ENCODE data around the gene DEAF1.
"Not testable (repeated sequence)": the region's sequence is repeated elsewhere in the genome, so short reads cannot be mapped to it uniquely, and the experiment has no call there.

DEAF1 gene

DNA sequence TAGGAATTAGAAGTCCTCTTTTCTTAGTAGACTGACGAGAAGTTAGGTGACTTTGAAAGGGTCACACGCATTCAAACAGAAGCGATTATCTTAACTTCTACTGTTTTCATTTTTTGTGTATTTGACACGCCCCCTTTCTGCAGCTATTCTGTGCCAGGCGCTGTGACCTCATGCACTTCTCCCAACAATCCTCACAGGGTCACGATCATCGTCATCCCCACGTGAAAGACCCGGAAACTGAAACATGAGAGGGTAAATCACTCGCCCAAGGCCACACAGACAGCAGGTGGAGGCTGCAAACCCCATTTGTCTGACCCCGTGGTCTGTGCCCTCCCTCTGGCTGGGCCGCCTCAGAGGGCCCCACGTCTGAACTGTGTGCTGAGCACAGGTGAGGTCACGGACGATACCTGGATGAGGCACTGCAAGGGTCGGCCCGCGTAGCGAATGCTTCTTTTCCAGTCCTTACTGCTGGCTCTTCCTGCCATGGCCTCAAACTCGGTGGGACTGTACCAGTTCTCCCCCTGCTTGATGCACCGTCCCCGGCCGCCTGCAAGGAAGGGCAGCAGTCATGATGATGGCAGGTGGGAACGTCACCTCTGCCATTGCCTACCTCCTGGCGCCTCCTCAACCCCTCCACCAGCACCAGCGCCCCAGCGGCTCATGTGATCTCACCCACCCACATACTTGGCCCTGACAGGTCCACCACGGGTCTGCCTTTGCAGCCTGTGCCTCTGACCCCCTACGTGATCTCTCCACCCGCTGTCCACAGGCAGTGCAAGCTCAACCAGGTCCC, 8.4 kb downstream of the DEAF1 start:
- no peak for DNase-seq

DNA sequence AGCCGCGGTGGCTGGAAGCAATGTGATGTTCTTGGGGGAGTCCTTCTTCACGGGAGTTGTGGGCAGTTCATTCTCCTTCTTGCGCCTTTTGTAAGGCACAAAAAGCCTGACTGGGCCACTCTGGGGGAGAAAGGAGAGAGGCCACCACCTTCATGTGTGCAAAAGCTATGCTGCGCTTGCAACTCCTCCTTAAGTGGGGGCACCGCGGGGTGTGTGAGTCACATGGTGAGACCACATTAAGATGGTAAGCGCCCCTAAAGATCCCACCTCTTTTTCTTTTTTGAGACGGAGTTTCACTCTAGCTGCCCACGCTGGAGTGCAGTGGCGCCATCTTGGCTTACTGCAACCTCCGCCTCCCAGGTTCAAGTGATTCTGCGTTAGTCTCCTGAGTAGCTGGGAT, 14.1 kb downstream of the DEAF1 start:
- DNase-seq = peak in 5 of 56 donors; percentile 19 to 52 (median 30)

DNA sequence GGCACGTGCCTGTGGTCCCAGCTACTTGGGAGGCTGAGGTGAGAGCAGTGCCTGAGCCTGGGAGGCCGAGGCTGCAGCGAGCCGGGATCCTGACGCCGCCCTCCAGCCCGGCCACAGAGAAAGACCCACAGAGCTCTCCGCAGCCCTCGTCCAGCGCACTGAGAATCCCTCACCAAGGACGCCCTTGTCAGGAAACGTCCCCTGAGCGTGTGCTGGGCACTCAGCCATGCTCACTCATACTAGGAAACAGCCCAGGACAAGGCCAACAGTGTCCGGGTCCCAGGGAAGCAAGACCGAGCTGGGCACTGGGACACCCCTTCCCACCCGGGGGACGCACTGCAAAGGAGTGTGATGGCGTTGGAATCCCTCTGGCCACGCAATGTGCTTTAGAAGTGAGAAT, 14.5 kb downstream of the DEAF1 start:
- peak in 3 of 56 donors; percentile 13 to 35 (median 33) for DNase-seq

DNA sequence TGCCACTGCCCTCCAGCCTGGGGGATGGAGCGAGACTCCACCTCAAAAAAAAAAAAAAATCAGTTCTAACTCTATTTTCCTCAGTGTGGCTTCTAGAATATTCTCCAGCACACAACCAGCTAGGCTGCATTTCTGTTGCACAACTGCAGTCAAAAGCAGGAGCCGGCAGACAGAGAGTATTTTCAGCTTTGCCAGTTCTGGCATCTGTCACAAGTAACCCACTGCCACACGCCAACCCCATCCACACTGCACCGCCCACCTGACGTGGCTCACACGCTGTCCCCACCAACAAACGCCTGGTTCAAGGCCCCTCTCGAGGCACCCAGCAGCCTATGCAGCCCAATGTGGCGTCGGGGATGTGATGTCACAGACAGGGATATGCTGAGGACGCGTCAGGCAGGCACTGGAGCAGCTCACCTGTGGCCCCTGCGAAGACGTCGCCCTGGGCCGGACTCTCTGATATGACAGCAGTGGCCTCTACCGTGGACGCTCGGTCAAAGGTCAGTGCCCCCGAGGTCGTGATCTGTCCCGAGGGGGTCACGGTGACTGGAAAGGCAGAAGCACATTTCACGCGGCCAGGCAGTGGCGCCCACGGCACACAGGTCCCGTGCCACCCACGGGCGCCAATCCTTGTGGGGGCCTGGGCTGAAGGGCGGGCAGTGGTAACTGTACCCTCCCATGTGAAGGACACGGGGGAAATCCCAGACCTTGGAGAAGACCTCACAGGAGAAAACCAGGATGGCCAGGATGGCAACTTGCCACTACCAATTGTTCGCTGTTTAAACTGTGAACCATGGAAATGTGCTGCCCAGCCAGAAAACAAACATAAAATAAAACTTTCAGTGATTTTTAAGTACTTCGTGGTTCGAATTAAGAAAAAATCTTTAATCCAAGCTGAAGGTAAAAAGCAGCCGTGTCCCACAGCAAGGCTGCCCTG, 15.5 kb downstream of the DEAF1 start:
- DNase-seq = no peak

DNA sequence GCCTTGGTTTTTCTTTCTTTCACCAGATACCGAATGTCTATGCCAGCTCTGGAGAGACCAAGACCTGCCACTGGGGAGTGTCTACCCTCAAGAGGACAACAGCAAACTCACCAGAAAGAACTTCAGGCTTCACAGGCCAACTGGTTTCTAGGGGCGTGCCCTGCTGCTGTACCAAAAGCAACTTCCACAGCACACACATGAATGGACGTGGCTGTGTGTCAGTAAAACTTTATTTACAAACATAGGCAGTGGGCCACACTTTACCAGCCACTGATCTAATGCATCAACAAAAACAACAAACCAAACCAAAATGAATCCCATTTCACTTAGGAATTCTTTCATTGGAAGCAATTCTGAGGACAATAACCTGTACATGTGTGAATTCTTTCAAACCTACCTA, 16.7 kb downstream of the DEAF1 start:
- no peak for DNase-seq

DNA sequence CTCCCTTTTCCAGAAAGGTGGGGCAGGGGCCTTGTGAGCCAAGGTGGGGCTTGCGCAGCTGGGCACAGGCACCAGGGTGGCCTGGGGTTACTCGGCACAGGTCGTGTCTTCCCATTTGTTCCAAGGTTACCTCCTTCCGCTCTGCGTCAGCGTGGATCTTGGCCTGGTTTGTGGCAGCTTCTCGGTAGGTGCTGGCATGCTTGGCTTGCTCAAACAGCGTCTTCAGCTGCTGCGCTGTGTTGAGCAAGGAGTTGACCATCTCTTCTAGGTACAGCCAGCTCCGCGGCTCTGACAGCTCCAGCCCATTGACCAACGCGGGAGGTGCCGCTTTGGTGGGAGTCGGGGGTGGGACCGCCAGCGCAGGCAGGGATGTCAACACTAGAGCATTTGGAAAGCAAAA, 20.6 kb downstream of the DEAF1 start:
- no peak for DNase-seq

DNA sequence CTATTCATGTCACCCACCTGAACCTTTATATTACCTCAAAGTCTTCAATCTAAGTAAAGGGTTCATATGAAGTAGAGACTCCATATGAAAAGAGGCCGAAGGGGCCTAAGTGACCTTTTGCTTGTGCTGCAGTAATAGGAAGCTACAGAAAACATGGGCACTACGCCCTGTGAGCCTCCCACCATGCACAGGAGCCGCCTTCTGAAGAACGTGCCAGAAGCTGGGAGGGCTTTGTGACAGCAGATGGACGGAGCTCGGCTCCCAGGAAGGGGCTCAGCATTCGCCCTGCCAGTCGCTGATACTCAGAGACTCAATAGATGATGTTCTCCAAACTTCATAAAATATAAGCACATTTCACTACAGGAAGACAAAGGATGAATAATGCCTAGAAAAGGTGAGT, 21.2 kb downstream of the DEAF1 start:
- no peak for DNase-seq

DNA sequence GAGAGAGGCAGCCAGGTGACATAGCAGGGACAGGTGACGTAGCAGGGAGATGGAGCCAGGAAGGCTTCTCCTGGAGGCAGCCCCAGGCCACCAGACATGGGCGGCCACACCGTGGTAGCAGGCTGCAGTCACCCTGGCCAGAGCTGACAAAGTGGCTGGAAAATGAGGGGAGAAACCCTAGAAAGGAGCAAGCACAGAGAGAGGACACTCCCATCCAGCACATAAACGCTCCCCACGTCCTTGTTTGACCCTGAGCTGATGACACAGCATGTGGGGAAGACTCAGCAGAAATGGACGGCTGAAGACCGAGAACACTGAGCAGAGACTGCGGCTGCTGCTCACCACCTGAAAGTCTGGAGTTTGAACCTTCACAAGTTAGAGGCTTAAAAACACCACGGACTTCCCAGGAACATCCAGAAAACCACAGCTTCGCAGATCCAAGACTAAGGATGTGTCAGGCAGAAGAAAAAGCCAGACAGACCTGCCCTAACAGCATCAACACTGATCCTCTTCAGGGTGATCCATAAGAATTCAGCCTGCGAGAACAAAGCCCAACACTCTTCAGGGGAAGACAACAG, 29.2 kb downstream of the DEAF1 start:
- no peak for DNase-seq

DNA sequence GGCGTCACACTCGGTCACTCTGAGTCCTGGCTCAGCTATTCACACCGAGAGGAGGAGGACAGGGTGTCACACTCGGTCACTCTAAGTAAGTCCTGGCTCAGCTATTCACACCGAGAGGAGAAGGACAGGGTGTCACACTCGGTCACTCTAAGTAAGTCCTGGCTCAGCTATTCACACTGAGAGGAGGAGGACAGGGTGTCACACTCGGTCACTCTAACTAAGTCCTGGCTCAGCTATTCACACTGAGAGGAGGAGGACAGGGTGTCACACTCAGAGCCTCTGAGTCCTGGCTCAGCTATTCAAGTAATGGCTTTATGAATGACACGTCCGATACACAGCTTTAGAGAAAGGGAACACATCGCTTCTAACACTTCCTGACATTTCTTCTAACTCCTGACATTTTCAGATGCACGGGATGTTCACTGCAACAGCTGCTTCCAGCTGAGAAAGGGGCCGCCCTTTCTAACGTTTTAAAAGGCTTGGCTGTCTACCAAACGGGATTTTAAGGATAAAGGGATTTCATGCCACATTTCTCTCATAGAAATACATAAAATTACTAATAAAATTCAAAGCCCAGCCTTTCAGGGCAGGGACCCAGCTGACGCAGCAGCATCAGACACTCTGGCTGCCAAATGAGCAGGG, 29.8 kb downstream of the DEAF1 start:
- no peak for DNase-seq

DNA sequence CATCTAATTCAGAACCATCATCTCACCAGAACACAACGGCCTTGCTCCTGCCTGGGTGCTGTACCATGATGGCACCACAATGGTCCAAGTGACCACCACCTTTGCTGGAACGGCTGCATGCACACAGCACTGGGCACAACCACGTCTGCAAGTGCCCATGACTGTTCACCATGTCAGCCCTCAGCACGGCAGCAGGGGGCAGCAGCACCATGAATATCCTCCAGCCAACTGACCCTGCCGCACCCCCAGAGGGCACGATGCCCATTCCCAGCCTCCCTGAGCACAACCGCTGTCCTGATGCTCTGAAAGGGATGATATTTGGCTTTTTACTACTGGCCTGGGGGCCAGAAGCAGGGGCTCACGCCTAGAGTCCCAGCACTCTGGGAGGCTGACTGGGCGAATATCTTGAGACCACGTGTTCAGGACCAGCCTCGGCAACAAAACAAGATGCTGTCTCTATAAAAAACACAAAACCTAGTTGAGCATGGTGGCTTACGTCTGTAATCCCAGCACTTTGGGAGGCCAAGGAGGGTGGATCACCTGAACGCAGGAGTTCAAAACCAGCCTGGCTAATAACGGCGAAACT, 32.2 kb downstream of the DEAF1 start:
- peak in 45 of 56 donors; percentile 10 to 81 (median 44) for DNase-seq

DNA sequence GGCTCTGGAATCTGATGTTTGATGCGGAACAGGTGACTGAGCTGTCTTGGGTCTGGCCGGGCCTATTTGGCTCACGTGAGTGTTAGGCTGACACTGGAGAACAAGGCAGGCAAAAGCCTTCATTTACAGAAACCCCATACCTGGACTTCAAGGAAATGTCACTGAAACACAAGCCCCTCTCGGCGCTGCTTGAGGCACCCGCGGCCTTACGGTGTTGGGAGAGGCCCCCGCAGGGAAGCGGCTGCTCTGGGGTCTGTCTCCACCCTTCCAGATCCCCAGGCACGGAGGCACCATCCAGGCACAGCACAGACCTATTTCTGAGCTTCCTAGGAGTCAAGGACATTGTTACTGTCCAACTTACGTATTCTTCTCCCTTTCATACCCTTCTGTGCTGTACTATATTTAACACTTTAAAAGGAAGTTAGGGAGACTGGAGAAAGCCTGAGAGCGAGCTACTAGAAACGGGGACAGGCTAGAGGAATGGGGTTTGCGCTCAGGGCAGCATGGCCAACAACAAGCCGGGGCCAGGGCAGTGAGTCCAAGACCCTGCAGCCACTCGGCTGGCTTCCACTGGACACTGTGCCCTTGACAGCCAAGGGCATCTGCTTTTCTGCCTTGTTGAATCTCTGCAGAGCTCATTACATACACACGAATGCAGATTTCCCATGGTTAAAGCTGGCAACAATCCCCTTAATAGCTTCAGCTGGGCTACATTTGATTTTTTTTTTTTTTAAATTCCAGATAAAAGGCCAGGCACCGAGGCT, 34.2 kb downstream of the DEAF1 start:
- DNase-seq = no peak

DNA sequence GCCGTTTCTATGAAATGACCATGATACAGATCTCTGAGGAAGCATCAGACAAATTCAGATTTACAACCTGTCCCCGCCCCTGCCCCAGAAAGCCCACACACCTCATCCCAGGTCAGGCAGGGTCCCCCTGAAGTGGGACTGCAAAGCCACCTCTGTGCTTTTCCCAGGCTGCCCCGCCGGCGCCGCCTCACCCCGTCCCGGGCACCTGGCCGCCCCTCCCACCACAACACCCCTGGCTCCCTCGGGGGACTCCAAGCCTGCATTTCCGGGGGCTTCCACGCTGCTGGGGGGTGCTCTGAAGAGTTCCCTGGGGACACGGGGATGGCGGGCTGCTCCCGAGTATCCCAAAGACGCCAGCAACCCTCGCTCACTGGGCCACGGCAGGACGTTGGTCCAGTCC, 34.7 kb downstream of the DEAF1 start:
- no peak for DNase-seq

DNA sequence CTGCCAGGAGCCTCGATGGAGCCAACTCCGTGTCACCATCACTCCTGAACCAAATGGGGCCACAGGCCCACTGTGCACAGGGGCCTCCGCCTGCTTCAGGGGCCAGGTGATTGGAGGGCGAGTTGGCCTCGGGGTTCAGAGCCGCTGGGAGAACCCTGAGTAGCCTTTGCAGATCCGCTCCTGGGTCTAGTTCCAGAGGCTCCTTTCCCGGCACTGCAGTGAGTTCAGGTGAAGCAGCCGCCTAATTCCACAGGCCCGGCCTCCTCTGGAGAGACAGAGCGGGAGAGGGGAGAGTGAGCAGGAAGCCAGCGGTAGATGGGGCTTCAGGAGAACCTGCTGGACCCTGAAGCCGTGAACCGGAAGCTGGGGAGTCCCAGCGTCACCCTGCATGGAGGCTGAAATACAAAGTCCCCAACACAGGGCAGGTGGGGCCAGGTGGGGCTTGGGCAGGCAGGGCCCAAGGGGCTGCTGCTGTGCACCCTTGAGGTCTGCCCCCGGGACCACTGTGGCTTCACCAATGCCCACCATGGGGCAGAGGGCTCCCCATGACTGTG, 35.4 kb downstream of the DEAF1 start:
- DNase-seq = no peak

DNA sequence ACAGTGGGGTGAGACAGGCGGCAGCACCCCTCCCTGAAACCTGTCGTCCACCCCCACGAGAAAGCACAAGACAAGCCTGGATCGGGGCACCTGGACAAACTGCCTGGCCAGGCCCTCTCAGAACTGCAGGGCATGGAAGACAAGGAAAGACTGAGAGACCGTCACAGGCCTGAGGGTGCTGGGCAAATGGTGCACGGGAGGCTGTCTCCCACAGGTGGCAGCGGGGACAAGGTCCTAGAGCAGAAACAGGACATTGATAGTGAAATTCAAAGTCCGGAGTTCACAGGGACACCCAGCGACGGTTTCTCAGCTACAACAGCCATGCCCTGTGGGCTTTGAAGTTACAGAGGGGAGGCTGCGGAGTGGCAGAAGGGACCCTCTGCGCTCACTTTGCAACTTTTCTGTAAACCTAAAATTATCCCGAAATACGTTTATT, 37.3 kb downstream of the DEAF1 start:
- no peak for DNase-seq

DNA sequence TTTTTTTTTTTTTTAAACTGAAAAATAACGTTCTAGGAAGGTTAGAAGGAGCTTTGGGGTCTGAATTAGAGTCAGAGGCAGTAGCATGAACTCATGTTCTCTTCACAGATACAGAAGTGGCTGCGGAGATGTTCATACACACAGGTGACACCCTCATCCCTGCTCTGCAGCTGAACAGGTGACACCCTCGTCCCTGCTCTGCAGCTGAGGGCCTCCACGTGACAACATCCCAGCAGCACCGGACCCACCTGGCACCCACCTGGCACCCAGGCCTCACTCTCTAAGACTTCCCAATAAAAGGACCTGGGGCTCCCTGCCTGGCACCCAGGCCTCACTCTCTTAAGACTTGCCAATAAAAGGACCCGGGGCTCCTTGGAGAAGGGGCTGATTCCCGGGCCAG, 38.2 kb downstream of the DEAF1 start:
- no peak for DNase-seq

DNA sequence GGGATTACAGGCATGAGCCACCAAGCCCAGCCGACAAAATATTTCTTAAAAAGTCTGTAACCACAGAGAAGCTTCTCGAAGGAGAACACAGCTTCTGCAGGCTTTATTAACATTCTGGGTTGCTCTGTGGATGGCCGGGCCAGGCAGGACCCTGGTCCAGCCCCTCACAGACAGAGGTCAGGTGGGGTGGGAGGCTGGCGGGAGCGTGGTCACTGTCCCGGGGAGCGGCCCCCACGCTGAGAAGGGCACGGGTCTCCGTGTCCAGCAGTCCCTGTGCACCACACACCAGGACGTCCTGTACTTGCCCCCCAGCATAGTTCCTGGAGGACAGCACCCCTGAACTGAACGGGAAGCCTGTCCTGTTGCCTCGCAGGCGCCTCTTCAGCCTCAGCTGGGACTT, 38.6 kb downstream of the DEAF1 start:
- DNase-seq = no peak

DNA sequence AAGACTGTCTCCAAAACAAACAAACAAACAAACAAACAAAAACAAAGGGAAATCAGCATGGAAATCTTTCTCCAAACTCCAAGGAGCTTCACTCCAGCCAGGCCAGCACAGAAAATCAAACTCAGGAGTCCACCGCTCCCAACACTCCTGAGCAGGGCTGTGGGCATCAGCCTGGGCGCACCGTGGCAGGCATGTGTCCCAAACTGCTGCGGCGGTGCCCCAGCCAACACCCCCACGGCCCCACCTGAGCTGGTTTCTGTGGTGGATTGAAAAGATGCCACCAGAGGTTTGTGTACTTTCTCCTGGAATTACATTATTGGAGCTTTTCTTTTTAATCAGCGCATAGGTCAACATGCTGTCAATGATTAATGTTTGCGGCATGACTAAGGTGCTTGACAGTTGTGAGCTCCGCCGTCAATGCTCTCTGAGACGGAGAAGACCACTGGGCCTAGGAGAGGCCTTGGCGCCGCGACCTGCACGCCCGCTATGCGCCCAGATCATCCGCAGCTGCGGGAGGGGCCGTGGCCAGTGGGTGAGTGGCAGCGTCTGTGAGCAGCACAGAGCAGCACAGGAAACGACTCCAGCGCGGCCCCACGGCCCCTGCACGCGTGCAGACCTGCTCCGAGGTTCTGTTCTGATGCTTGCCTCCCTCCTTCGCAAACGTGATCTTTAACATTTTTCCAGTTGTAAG, 39.8 kb downstream of the DEAF1 start:
- no peak for DNase-seq

DNA sequence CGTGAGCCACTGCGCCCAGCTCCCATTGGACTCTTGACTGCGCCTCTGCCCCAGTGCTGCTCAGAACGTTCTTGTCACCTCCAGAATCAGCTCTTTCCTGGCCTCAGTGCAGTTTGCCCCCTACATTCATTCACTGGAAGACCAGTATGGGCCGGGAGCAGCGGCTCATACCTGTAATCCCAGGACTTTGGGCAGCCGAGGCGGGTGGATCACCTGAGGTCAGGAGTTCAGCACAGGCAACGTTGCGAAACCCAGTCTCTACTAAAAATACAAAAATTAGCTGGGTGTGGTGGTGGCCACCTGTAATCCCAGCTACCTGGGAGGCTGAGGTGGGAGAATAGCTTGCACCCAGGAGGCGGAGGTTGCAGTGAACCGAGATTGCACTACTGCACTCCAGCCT, 40.6 kb downstream of the DEAF1 start:
- DNase-seq = not testable (repeated sequence)

DNA sequence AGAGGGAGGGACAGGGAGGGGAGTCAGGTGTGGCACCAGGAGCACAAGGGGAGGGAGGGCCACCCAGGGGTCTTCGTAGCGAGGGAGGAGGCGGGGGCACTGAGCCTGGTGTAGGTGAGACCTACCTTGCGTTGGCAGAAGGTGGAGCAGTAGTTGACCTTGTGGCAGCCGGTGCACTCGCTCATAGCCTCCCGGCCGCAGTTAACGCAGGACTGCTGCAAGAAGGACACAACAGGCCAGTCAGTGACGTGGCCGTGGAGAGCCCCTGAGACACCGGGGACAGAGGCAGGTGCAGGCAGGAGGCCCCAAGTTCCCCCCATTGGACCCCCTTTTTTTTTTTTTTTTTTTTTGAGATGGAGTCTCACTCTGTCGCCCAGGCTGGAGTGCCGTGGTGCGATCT, 41.2 kb downstream of the DEAF1 start:
- no peak for DNase-seq

All from nucleus accumbens (tissue), 56 donors.